GM12865 (cell line): ENCODE results near the gene RBM8A.

Experiments
- DNase-seq: peaks from one replicate; pipeline ENCODE4 v3.0.0; 2010; ENCODE audit warnings: low read depth
- H3K4me3 ChIP-seq: 2 replicates; pipeline ENCODE4 v1.5.1; 2011; ENCODE audit warnings: mild to moderate bottlenecking, low read depth, low read length, control low read depth
- TF ChIP-seq, protein P1 (sequence below): IDR thresholded peaks from 2 replicates; pipeline ENCODE4 v1.5.1; 2011; ENCODE audit warnings: low read length, control low read depth, low read depth, inconsistent platforms; ENCODE audit not compliant: insufficient read depth; ENCODE audit errors: missing control alignments

The RBM8A gene

DNA sequence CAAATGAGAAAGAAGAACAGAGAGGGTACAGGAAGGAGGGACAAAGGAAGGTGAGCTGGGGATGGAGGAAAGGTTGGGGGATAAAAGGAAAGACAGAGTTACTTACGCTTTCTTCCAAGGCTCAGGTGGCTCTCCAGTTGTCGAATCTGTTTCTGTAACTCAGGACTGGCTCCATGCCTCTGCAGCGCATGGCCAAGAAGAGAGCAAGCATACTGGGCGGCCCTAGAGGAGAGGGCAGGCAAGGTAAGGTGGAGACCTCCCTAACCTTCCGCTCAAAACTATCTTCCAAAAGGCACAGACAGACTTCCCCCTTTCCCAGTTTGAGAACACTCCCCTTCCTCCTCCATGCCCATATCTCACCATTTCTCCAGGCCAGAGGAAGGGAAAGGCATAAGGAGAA is 9.7 kb downstream of the RBM8A start:
- TF ChIP-seq, protein P1, sequence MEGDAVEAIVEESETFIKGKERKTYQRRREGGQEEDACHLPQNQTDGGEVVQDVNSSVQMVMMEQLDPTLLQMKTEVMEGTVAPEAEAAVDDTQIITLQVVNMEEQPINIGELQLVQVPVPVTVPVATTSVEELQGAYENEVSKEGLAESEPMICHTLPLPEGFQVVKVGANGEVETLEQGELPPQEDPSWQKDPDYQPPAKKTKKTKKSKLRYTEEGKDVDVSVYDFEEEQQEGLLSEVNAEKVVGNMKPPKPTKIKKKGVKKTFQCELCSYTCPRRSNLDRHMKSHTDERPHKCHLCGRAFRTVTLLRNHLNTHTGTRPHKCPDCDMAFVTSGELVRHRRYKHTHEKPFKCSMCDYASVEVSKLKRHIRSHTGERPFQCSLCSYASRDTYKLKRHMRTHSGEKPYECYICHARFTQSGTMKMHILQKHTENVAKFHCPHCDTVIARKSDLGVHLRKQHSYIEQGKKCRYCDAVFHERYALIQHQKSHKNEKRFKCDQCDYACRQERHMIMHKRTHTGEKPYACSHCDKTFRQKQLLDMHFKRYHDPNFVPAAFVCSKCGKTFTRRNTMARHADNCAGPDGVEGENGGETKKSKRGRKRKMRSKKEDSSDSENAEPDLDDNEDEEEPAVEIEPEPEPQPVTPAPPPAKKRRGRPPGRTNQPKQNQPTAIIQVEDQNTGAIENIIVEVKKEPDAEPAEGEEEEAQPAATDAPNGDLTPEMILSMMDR, result no peak
- H3K4me3 ChIP-seq, result peak overlapping the region; percentile 80
- no peak for DNase-seq

DNA sequence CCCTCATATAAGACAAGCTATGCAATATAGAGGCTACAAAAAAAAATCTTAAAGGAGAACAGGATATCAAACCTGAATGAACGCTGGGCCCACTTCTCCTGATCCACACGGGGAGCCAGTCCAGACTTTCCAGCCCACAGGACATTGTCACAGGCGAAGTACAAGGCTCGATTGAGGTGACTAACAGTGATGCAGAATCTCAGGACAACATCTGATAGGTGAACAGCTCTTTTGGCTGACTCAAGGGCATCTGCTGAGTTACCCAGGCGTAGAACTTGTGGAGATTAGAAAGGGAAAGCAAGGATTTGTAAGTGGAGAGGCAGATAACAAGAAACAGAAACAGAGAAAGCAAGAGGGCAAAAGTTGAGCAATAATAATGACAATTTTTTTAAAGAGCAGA is 10.5 kb downstream of the RBM8A start:
- TF ChIP-seq, protein P1, result no peak
- DNase-seq, result no peak
- no peak overlapping the region for H3K4me3 ChIP-seq

DNA sequence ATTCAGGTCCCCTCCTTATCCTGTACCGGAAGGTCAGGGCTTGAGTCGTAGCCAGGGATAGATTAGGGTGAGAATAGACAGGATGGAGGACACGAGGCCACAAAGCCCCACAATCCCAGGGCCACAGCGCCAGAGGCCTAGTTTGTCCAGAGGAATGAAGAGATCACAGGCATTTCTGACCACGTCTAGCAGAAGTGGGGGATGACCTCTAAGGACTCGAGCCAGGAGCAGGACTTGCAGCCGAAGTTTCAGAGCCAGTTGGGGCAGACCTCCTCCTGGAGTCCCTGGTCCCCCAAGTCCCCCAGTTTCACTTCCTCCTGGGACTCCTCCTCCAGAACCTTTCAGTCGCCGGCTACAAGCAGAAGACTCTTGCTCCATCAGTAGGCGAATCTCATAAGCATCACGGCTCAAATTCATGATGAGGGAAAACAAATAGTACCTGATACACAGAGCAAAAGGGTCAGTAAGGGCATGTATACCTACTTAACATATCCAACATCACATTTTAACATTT is 15.1 kb downstream of the RBM8A start:
- TF ChIP-seq, protein P1, result no peak
- DNase-seq, result no peak
- H3K4me3 ChIP-seq, result no peak overlapping the region

DNA sequence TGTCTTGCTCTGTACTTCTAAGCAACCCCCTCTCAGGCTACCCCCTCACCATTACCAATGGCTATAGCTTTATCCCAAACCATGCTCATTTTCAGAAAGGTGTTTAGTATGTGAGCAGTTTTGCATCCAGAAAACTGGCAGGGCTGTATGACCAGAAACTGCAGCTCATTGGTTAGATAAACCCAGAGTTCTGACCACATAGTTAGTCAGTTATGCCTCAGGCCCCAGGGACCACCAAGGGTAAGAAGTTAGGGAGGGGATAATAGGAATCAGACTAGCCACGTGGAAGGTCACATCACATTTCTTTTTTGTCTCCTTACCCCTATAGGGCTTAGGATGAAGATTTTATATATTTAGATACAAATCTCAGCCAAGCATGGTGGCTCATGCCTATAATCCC is 18.6 kb downstream of the RBM8A start:
- DNase-seq, result no peak
- no peak overlapping the region for H3K4me3 ChIP-seq
- TF ChIP-seq, protein P1, result no peak

DNA sequence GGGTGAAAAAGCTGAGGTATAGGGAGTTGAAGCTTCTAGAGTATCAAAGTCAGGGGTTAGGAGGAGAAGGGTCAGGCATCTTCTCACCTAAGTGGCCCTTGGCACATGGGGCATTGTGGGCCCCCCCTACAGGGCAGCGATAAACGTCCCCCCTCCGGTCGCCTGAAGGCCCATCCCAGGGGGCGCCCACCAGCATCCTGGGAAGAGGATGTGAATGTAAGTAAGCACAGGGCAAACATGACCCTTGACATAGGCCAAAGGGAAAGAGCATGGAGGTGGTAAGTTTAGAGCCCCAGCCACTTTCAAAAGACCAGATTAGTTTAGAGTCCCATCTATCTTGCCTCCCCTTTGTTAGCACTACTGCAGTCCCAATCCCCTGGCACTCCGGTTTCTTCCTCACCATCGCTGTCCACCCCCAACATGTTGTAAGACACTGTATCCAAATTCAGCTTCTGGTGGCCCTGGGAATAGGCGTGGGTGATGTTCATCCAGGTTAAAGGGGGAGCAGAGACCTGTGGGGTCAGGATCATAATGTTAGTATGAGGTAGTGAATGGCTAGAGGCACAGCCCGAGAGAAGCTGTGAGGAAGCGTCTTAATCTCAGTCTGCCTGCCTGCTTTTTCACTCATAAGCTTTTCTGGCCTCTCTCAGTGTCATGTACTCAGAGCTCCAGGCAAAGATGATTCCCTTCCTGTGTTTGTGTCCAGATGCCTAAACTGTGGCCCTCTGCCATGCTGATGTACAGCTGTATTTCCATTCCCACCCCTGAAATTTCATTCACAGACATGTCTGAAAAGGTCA is 20.1 kb downstream of the RBM8A start:
- DNase-seq, result no peak
- no peak overlapping the region for H3K4me3 ChIP-seq
- TF ChIP-seq, protein P1, result no peak

DNA sequence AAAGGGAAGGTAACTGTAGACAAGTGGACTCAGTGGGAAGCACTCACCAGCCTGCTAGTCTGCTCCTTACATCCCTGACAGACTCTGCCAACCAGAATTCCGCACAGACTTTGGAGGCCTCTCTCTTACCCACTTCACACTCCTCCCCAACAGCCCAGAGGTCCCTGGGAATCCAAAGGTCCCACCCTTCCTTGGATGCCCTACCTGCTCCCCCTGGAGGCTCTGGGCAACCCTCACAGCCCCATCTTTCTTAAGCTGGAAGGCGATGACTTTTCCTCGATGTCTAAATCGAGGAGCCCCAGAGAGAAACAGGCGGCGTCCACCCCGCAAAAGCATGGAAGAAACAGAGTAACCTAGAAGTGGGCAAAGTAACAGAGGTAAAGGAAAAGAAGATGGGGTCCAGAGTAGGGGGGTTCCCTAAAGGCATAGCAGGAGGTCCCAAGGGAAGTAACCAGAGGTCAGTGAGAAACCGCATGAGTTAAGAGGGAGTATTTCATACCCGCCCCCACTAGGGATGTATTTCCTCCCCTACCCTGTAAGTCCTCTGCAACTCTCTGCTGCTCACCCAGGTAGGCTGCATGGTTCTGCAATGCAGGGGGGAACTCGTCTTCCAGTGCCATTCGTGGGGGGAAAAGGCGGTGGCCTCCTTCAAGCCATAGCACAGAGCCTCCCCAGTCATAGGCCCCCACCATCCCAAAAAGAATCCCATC is 25.8 kb downstream of the RBM8A start:
- TF ChIP-seq, protein P1, result no peak

More for the DNA sequence above, 25.8 kb downstream of the RBM8A start:
- no peak overlapping the region for H3K4me3 ChIP-seq
- DNase-seq, result no peak
